NCI-H2196 treated with DMSO at 0.1 percent for 48 hours (cell line): ENCODE measurements around the gene MYO7A.

ENCODE experiments used
- DNase-seq: peaks from one replicate; lab custom pipeline; 2025; ENCODE audit not compliant: unreplicated experiment; lab: John Stamatoyannopoulos, UW

Gene MYO7A

DNA sequence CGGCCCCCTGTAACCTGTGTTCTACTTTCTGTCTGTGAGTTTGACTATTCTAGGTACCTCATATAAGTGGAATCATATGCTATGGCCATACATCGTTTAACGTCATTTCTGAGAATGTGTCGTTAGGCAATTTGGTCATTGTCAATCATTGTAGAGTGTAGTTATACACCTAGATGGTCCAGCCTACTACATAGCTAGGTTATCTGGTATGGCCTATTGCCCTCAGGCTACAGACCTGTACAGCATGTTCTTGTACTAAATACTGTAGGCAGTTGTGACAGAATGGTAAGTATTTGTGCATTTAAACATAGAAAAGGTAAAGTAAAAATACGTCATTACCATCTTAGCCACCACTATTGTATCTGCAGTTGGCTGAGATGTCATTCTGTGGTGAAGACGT, 35.2 kb downstream of the MYO7A start:
- no peak for DNase-seq

DNA sequence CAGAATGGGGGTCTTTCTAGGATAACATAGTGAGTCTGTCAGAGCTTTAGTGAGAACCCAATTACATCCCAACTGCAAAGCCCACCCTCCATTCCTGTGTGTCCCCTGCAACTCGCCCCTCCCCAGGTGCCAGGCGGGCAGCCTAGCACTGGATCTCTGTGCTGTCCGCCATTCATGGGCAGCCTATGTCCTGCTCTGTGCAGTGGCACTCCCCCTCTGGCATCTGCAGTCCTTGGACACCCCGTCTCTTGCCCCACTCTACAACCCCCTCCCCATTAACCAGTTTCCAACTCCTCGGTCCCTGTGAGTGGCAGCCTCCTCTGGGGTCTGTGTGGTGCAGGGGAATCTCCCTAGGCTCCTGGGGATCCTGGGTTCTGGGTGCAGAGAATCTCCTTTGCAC, 37.0 kb downstream of the MYO7A start:
- DNase-seq, result no peak

DNA sequence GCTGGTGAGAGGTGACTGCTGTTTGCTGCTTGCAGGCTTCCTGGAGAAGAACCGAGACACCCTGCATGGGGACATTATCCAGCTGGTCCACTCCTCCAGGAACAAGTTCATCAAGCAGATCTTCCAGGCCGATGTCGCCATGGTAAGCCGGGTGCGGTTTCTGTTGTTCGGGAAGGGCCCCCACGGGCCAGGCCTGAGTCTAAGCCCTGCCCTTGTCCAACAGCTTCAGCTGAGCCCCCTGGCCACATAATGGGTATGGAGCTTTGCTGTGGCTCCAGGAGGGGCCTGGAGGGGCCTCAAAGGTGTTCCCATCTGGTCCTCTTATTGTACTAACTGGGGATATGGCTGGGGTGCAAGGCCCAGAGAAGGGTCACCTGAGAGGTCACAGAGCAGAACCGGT, 38.0 kb downstream of the MYO7A start:
- no peak for DNase-seq

DNA sequence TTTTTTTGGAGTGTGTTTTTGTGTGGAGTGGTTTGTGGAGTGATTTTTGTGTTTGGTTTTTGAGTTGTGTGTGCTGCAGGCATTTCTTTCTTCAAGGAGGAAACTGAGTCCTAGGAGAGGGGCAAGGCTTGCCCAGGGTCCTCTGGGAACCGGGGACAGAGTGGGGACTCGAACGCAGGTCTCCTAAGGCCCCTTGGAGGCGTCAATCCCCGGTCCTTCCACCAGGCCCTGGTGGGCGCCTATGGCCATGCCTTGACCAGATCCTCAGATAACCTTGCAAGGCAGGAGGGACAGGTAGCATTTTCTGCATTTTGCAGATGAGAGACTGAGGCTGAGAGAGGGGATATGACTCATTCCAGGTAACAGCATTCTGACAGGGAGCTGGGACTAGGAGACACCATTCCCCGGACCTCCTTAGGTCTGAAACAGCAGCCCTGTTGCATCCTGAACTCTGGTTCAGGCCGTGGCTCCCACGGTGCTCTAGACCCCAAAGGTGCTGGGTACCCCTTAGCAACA, 39.1 kb downstream of the MYO7A start:
- DNase-seq, result no peak

DNA sequence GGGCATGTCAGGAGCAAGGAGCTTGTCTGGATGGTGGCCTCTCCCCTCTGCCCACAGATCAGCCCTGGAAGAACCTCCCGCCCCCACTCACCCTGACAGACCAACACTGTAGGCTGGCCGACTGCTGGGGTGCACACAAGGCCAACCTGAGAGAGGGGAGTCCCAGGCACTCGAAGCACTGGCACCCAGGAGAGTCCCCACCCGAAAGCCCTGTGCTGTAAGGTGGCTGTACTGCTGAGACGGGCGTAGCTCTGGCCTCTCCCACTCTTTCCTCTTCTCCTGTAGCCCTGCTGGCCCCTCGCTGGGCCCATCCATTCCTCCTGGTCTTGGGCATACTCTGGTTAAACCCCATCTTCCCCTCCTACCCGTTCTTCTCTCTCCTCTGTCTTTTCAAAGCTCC, 39.7 kb downstream of the MYO7A start:
- DNase-seq, result no peak

DNA sequence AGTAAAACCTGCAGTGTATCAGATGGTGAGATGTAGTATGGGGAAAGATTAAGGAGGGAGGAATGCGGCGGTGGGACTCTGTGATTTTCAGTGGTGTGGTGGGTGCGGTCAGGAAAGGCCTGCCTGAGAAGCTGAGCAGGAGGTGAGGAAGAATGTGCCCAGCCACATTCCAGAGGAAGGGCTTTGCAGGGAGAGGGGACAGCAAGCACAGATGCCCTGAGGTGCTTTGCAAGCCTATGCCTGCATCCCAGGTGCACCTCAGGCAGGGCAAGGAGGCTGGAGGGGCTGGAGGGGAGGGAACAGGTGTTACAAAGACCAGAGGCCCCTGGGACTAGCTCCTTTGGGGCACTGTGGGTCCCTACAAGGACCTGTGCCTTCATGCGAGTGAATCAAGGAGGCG, 42.1 kb downstream of the MYO7A start:
- DNase-seq, result no peak

DNA sequence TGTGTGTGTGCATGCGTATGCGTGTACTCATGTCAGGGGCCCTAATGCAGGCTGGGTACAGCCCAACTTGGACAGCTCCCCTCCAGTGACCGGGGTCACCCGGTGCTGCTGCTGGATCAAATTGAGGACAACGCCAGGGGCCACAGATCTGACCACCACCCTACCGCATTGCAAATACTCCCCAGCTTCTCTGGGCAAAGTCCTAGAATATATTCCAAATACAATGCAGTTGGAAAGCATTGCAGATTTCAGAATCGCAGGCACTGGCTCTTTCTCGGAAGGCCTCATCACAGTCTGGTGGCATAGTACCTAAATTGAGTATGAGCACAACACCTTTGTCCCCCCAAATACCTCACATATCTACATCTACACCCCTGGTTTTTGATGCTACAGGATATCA, 43.2 kb downstream of the MYO7A start:
- DNase-seq, result no peak

DNA sequence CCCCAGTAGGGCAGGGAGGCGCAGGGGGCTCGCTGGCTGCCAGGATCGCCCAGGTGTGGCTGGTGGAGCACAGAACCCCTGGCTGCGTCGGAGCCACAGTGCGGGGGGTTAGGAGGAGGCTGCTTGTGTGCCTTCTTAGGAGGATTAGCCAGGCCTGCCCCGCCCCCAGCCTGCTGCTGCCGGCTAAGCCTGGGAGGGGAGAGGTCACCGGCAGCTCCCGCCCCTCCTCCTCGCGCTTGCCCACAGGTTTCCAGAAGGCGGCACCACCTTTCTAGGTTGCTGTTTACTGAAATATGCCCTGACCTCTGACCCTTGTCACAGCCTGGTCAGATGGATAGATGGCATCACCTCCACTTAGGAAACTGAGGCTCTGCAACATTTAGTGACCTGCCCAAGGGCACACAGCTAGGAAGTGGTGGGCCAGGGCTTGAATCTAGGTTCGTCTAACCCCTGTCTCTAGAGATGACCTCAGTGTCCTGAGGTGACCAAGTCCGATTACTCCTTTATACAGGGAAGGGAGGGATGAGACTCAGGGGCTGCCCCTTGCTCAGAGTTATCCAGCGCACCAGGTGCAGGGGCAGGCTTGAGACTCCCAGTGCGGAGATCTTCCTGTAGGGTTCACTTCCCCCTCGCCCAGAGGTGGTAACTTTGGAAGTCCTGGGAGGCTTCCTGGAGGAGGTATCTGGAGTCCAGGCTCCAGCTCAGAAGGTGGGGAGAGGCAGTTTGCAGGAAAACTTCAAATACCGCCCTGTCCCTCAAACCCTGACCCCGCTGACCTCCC, 44.0 kb downstream of the MYO7A start:
- no peak for DNase-seq

DNA sequence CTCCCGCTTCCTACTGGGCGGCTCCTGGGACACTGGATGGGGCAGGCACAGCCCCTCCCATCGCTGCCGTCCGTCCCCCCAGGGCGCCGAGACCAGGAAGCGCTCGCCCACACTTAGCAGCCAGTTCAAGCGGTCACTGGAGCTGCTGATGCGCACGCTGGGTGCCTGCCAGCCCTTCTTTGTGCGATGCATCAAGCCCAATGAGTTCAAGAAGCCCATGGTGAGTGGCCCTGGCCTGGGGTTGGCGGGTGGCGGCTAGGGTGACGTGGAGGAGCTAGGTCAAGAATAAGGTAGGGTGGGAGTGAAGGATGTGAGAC, 44.6 kb downstream of the MYO7A start:
- DNase-seq, result no peak

DNA sequence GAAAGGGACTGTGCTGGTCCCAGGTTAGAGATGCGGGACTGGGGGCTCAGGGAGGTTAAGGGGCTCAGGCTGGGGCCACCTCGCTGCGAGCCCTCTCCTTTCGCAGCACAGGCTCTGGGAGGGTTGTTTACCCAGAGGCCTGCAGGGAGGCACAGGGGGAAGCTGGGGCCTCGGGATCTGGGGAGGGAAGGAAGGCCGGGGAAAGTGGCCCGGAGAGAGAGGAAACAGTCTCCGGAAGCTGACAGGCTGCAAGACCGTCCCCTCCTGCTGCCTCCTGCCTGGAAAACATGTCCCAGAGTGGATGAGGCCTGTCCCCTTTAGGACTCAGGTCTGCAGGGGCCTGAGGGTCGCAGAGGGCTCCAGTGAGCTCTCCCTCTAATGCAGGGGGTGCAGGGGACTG, 45.4 kb downstream of the MYO7A start:
- DNase-seq, result no peak

DNA sequence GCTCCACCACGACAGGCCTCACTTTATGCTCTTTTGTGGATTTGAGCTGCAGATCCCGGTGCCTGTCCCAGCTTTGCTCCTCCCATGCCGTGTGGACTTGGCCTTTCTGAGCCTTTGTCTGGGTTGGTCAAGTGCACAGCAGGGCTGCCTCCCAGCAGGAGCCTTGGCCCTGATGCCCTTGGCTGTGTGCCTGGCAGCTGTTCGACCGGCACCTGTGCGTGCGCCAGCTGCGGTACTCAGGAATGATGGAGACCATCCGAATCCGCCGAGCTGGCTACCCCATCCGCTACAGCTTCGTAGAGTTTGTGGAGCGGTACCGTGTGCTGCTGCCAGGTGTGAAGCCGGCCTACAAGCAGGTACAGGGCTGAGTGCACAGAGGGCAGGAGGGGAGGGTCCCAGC, 46.5 kb downstream of the MYO7A start:
- peak; percentile 80 for DNase-seq

DNA sequence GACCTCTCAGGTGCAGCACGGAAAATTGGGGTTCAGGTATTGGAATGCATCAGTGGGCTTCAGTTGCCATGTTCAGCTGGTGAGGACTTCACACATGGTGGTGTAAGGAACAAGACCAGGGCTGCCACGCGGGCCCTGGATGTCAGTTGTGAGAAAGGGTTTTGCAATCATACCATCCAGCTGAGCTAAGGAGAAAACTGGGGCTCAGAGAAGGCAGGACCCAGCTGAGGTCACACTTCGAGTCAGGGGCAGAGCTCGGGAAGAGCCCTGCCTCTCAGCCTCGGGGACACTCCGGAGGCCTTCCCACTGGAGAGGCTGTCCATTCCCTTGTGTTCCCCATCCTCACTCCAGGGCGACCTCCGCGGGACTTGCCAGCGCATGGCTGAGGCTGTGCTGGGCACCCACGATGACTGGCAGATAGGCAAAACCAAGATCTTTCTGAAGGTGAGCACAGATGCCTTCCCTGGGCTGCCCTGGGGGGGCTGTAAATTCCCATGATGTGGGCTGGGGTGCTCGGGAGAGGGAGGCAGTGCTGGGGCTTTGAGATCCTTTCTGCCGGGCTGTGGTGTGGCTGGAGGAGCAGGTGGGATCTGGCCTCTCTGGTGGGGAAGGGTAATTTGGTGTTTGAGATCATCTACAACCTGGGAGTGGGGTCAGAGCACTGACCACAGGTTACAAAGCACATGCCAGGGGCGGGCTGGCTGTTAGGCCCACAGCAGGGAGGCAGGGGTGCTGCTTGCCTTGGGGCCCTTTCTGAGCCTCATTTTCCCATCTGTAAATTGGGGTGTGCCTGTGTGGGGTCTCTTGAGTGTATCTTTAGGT, 47.2 kb downstream of the MYO7A start:
- DNase-seq, result no peak

DNA sequence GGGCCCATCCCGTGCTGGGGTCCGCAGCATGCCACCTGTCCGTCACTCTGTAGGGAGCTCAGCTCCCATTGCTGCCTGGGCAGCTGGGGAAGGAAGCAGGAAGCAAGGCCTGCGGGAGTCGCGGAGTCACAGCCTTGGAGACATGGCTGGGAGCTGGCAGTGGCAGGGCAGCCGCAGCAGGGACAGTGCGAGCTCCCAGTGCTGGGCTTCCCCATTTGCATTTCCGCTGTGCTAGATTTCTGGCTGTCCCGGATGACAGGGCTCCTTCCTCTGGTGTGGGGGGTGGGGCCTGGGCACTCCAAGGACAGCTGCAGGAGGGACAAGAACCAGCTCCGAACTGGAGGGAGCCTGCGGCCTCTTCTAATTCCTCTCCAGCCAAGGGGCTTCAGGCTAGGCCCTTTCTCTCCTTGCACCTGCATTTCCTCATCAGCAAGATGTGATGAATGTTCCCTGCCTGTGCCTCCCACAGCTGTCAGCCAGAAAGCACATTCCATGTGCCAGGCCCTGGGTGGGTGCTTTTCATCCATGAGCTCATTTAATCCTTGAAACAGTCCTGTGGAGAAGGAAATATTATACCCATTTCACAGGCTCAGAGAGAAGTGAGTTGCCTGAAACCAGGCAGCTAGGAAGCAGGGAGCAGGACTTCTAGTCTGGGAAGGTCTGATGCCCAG, 48.0 kb downstream of the MYO7A start:
- DNase-seq, result no peak

DNA sequence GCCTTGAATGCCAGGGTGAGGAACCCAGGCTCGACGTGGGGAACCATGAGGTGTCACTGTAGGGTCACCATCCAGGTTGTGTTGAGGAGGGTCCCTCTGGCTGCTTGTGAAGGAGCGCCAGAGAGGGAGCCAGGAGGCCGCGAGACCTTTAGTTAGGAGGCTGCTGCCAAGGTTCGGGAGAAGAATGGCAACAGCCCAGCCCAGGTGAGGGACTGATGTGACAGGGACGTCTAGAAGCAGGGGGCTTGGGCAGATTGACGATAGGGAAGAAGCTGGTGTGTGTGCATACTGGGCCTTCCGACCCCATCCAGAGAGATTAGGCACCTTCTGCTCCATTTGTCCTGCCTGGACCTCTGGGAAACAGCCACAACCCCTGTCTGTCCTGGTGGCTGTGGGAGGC, 49.0 kb downstream of the MYO7A start:
- DNase-seq, result no peak

DNA sequence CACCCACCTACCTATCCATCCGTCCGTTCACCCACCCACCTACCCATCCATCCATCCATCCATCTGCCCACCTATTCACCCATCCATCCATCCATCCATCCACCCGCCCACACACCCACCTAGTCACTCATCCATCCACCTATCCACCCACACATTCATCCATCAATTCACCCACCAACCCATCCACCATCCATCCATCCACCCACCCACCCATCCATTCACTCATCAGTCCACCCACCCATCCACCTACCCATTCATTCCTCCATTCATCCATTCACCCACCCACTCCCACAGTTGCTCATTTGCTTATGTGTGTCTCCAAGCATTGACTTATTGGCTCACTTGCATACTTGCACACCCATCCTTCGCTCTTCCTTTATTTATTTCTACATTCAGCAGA, 50.1 kb downstream of the MYO7A start:
- DNase-seq, result no peak

DNA sequence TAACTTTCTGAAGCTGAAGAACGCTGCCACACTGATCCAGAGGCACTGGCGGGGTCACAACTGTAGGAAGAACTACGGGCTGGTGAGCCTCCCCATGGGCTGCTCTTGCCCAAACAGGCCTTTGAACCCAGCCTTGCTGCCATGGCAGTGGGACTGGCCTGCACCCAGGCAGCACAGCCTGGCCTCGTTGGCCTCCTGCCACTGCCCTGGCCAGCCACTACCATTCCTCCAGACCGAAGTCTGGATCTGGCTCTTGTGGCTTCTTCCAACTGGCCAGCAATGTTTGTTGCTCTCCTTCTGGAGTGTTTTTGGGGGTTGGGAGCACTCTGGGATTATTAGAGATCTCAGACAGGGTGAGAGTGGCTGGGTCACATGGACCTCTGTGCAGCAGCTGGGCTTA, 51.0 kb downstream of the MYO7A start:
- no peak for DNase-seq

DNA sequence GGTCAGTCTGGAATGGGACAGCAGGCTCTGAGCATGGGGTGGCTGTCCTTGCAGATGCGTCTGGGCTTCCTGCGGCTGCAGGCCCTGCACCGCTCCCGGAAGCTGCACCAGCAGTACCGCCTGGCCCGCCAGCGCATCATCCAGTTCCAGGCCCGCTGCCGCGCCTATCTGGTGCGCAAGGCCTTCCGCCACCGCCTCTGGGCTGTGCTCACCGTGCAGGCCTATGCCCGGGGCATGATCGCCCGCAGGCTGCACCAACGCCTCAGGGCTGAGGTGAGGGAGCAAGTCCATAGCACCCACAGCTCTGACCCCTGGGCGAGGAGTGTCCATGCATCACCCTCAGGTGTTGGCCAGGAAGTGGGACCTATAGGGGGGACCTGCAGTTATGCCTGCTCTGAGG, 51.6 kb downstream of the MYO7A start:
- no peak for DNase-seq

DNA sequence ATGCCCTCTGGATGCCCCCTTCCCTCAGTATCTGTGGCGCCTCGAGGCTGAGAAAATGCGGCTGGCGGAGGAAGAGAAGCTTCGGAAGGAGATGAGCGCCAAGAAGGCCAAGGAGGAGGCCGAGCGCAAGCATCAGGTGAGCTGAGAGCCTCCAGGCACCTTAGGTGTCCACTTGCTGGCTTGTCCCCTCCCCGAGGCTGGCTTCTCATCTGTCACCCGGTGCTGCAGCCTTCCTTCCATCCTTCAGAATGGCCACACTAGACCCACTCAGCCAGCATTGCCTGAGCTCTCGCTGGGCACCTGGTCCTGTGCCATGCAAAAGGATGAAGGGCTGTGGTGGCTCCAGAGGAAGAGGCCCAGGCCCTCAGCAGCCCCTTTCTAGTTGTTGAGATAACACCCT, 52.3 kb downstream of the MYO7A start:
- no peak for DNase-seq

DNA sequence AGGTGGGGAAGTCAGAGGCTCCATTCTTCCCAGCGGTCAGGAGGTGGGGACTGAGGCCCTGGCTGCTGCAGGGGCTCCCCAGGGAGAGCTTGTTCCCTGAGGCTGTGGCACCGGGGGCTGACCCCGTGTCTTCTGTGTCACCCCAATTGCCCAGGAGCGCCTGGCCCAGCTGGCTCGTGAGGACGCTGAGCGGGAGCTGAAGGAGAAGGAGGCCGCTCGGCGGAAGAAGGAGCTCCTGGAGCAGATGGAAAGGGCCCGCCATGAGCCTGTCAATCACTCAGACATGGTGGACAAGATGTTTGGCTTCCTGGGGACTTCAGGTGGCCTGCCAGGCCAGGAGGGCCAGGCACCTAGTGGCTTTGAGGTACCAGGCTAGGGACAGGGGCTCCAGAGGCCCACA, 53.2 kb downstream of the MYO7A start:
- DNase-seq, result no peak

DNA sequence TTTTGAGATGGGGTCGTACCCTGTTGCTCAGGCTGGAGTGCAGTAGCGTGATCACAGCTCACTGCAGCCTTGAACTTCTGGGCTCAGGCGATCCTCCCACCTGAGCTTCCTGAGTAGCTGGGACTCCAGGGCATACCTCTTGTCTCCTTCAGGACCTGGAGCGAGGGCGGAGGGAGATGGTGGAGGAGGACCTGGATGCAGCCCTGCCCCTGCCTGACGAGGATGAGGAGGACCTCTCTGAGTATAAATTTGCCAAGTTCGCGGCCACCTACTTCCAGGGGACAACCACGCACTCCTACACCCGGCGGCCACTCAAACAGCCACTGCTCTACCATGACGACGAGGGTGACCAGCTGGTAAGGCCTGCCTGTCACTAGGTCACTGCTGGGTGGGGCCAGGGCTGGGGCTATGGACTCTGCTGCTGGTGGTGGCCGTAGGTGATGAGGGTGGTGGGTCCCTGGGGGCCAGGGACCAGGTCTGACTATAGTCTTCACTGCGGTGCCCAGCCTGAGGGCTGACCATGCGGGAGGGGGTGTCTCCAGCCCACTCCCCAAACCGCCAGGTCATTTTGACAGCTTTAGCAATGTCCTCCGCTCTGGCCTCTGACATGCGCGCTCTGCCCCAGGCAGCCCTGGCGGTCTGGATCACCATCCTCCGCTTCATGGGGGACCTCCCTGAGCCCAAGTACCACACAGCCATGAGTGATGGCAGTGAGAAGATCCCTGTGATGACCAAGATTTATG, 53.9 kb downstream of the MYO7A start:
- DNase-seq, result no peak
